ENCODE measurements around the gene PLEKHA1. TPM values are rescaled to one million over a fixed set of nuclear protein-coding genes. Genes with fewer than 3 reads are reported as not detected.

The PLEKHA1 gene
- 52.7 and 62.3 TPM in 2 replicates for total RNA-seq

GRCh38 chr10:122374237-122374858, at the start of gene PLEKHA1:
PLEKHA1 (plus strand) TSS chr10:122374708; CDS start chr10:122393201, 18,493 bp downstream.

GRCh38 chr10:122454603-122455080, 80.1 kb downstream of the PLEKHA1 start, which contains the start of gene ARMS2:
ARMS2 (plus strand) TSS chr10:122454653; CDS start chr10:122454728, 75 bp downstream.

GRCh38 chr10:122461367-122461728, 86.8 kb downstream of the PLEKHA1 start, which contains the start of gene HTRA1:
HTRA1 (plus strand) TSS chr10:122461553; CDS start chr10:122461653, 100 bp downstream.

Other genes with a start within 250 kb of the PLEKHA1 start
- gene BTBD16, start 103.4 kb upstream of the PLEKHA1 start, total RNA-seq = 0.14 and 0.42 TPM in 2 replicates
- not detected in 2 replicates for gene ARMS2, start 79.9 kb downstream of the PLEKHA1 start, total RNA-seq
- gene HTRA1, start 86.8 kb downstream of the PLEKHA1 start, total RNA-seq = 78.0 and 86.7 TPM in 2 replicates
- 0.07 TPM in 1 of 2 replicates, not detected in the other for gene DMBT1, start 186.0 kb downstream of the PLEKHA1 start, total RNA-seq

Measured in airway epithelial cell (primary cell).